K562 (cell line): ENCODE results near the gene NUP205. TPM values are rescaled to one million over a fixed set of nuclear protein-coding genes. Genes with fewer than 3 reads are reported as not detected.

ENCODE experiments used
- ATAC-seq: fragments of 200-7000 bp; cut with Tn5 transposase; 3 replicates; pipeline ENCODE4 v1.9.1; 2020; ENCODE audit warnings: moderate library complexity
- BruUV-seq: library from RNA; stranded (reverse); fragments of 400-500 nt; replicated peaks from 2 replicates; lab custom pipeline; 2021; lab: Mats Ljungman, UMichigan
- CTCF ChIA-PET: fragments of 300-600 bp; formaldehyde crosslinking; extraction: SDS; loops from one replicate; lab custom pipeline; 2021; ENCODE audit warnings: low intra/inter-chr PET ratio; lab: Yijun Ruan, JAX
- POLR2A ChIA-PET: fragments of 300-600, 350-650 bp; sonication (Branson Sonifier 250); formaldehyde crosslinking; extraction: SDS; loops from one replicate; lab custom pipeline; 2021; ENCODE audit warnings: antibody characterized with exemption, inconsistent platforms; lab: Yijun Ruan, JAX
- DNase-seq, 4 experiments: peaks; one replicate each; pipeline versions ENCODE4 v3.0.0 to v3.0.0-alpha.2; 2011 to 2018; ENCODE audit warnings: low spot score in 3 of 4, mixed read lengths in 3 of 4; ENCODE audit errors: extremely low read depth in 1 of 4
- FAIRE-seq: peaks from 2 replicates; lab custom pipeline; 2011; peaks lifted over from hg19 to GRCh38; lab: Jason Lieb, UNC
- H2AFZ ChIP-seq: 2 replicates; pipeline ENCODE4 v1.6.0; 2011; ENCODE audit warnings: low read depth, low read length, control low read depth, inconsistent platforms
- H3K27ac ChIP-seq: fragments of 200-600 bp; 3 replicates; pipeline ENCODE4 v1.8.0; 2011; ENCODE audit warnings: low read depth, mild to moderate bottlenecking, control low read depth, inconsistent platforms, low read length, moderate library complexity, mixed read lengths; ENCODE audit errors: extremely low read depth
- H3K27me3 ChIP-seq, 2 experiments: fragments of 300-600 bp in 1 of 2; 2 replicates in 1 of 2; 3 replicates in 1 of 2; pipeline versions ENCODE4 v1.6.0 to v1.8.0; 2011; ENCODE audit warnings: inconsistent platforms in 2 of 2, low read length in 2 of 2, mild to moderate bottlenecking in 1 of 2, mixed read lengths in 1 of 2, moderate library complexity in 1 of 2; ENCODE audit not compliant: control insufficient read depth in 2 of 2, insufficient read depth in 2 of 2
- H3K36me3 ChIP-seq: fragments of 300-600 bp; 3 replicates; pipeline ENCODE4 v1.8.0; 2011; ENCODE audit warnings: mild to moderate bottlenecking, low read length, inconsistent platforms; ENCODE audit not compliant: control insufficient read depth, insufficient read depth
- H3K4me1 ChIP-seq, 2 experiments: fragments of 200-600 bp in 1 of 2; replicated peaks in 1 of 2; 2 replicates in 1 of 2; 3 replicates in 1 of 2; pipeline versions ENCODE4 v1.5.1 to v1.8.0; 2011; ENCODE audit warnings: inconsistent platforms in 2 of 2, low read length in 2 of 2, mild to moderate bottlenecking in 1 of 2, mixed read lengths in 1 of 2, moderate library complexity in 1 of 2; ENCODE audit not compliant: control insufficient read depth in 2 of 2, insufficient read depth in 2 of 2
- H3K4me2 ChIP-seq: 2 replicates; pipeline ENCODE4 v1.6.1; 2011; ENCODE audit warnings: low read length, control low read depth, inconsistent platforms, mixed read lengths; ENCODE audit not compliant: insufficient read depth
- H3K4me3 ChIP-seq: fragments of 200-600 bp; sonication (generic), shearing (Covaris generic); 2 replicates; pipeline ENCODE4 v1.5.1; 2016; ENCODE audit warnings: control low read depth, inconsistent platforms
- H3K79me2 ChIP-seq: fragments of 200-600 bp; 3 replicates; pipeline ENCODE4 v1.8.0; 2011; ENCODE audit warnings: low read length, inconsistent platforms; ENCODE audit not compliant: control insufficient read depth, insufficient read depth
- H3K9ac ChIP-seq, 2 experiments: 2 replicates each; pipeline versions ENCODE4 v1.6.0 to v1.6.1; 2011; ENCODE audit warnings: low read depth in 2 of 2, low read length in 2 of 2, control low read depth in 1 of 2, inconsistent platforms in 1 of 2, mild to moderate bottlenecking in 1 of 2, mixed read lengths in 1 of 2; ENCODE audit not compliant: insufficient read depth in 1 of 2
- H3K9me1 ChIP-seq: one replicate; pipeline ENCODE4 v1.6.0; 2011; ENCODE audit warnings: inconsistent platforms, mild to moderate bottlenecking, low read length, moderate library complexity; ENCODE audit not compliant: control insufficient read depth, insufficient read depth
- H3K9me3 ChIP-seq: replicated peaks from 2 replicates; pipeline ENCODE4 v1.5.1; 2011; ENCODE audit warnings: low read depth, low read length, inconsistent platforms; ENCODE audit not compliant: control insufficient read depth, insufficient read depth
- H4K20me1 ChIP-seq: replicated peaks from 2 replicates; pipeline ENCODE4 v1.6.1; 2011; ENCODE audit warnings: low read length, inconsistent platforms, mixed read lengths; ENCODE audit not compliant: control insufficient read depth, insufficient read depth
- ARNT ChIP-seq, 2 experiments: fragments of 450-650 bp; IDR thresholded peaks; 2 replicates each; pipeline ENCODE4 v1.6.1; 2016; ENCODE audit warnings: mild to moderate bottlenecking in 1 of 2
- CBFA2T3 ChIP-seq: fragments of 450-650 bp; IDR thresholded peaks from 2 replicates; pipeline ENCODE4 v1.6.1; 2017
- ELF1 ChIP-seq: fragments of 200-800 bp; sonication (Bioruptor generic); IDR thresholded peaks from 2 replicates; pipeline ENCODE4 v1.6.1; 2016; ENCODE audit warnings: missing genetic modification characterization, missing compliant biosample characterization
- ETS2 ChIP-seq: IDR thresholded peaks from 2 replicates; pipeline ENCODE4 v1.6.1; 2016; ENCODE audit warnings: borderline replicate concordance, missing genetic modification characterization, mild to moderate bottlenecking, moderate library complexity, missing compliant biosample characterization; ENCODE audit not compliant: poor library complexity, severe bottlenecking
- HES1 ChIP-seq: fragments of 450-650 bp; IDR thresholded peaks from 2 replicates; pipeline ENCODE4 v1.6.1; 2016; ENCODE audit warnings: low read depth, mild to moderate bottlenecking, moderate library complexity
- MBD2 ChIP-seq: sonication (generic); IDR thresholded peaks from 2 replicates; pipeline ENCODE4 v1.6.1; 2016; ENCODE audit warnings: low read depth, borderline replicate concordance
- PKNOX1 ChIP-seq: fragments of 450-650 bp; IDR thresholded peaks from 2 replicates; pipeline ENCODE4 v1.6.1; 2016
- PRPF4 ChIP-seq: fragments of 200-400 bp; formaldehyde crosslinking; IDR thresholded peaks from one replicate; pipeline ENCODE4 v1.6.1; 2017; ENCODE audit warnings: low read length, low read depth, mild to moderate bottlenecking; ENCODE audit not compliant: insufficient read depth, poor library complexity, severe bottlenecking
- SMARCA4 ChIP-seq: fragments of 450-650 bp; IDR thresholded peaks from 2 replicates; pipeline ENCODE4 v1.6.1; 2016
- SMARCA5 ChIP-seq: fragments of 450-650 bp; IDR thresholded peaks from 2 replicates; pipeline ENCODE4 v1.6.1; 2016
- TBP ChIP-seq: optimal IDR thresholded peaks from 2 replicates; pipeline ENCODE3; 2011; ENCODE audit warnings: low read depth, low read length, improper control_type of control experiment
- ZBTB1 ChIP-seq: sonication (generic); formaldehyde crosslinking; IDR thresholded peaks from 2 replicates; pipeline ENCODE4 v1.8.1; 2023; ENCODE audit warnings: missing genetic modification reagents, low read depth, mild to moderate bottlenecking, borderline replicate concordance
- ZBTB26 ChIP-seq: fragments of 450-650 bp; formaldehyde crosslinking; IDR thresholded peaks from 2 replicates; pipeline ENCODE4 v1.4.0; 2022; ENCODE audit warnings: missing genetic modification characterization
- ZFP1 ChIP-seq: fragments of 450-650 bp; formaldehyde crosslinking; IDR thresholded peaks from 2 replicates; pipeline ENCODE4 v1.4.0; 2020; ENCODE audit warnings: mild to moderate bottlenecking, mixed read lengths
- ZFX ChIP-seq: sonication (generic); formaldehyde crosslinking; IDR thresholded peaks from 2 replicates; pipeline ENCODE4 v1.8.0; 2022; ENCODE audit warnings: mild to moderate bottlenecking, missing genetic modification reagents, moderate library complexity
- ZNF23 ChIP-seq: fragments of 250-450 bp; sonication (Bioruptor Pico); IDR thresholded peaks from 2 replicates; pipeline ENCODE4 v1.4.0; 2020; ENCODE audit warnings: mild to moderate bottlenecking
- ZNF830 ChIP-seq: fragments of 250-450 bp; sonication (Bioruptor Pico); IDR thresholded peaks from 2 replicates; pipeline ENCODE4 v1.5.0; 2021; ENCODE audit warnings: mild to moderate bottlenecking
- WGBS: fragments of 100-300 bp; shearing (Covaris generic); methylation state at CpG from one replicate; pipeline ENCODE4 v1.1.6; 2016; ENCODE audit warnings: low coverage, mixed read lengths; ENCODE audit not compliant: insufficient coverage; ENCODE audit errors: missing lambda C conversion rate; 5-methylcytosine and 5-hydroxymethylcytosine counted together
- in situ Hi-C: fragments of 300-500 bp; cut with MboI; formaldehyde crosslinking; loops from 4 replicates; pipeline ENCODE4 v1.15.0; 2018; ENCODE audit warnings: inconsistent platforms, mixed read lengths
- intact Hi-C: fragments of 100-400 bp; cut with micrococcal nuclease; formaldehyde crosslinking; loops from 2 replicates; pipeline ENCODE4 v1.14.2; 2022
- polyA plus RNA-seq, 8 experiments: library from polyadenylated mRNA; depleted of rRNA in 4 of 8; stranded (reverse) in 5 of 8; unstranded in 3 of 8; fragments of >200 nt; fragmentation: Nextera tagmentation in 2 of 8; fragmentation: Illumina TruSeq in 1 of 8; extraction: Ambion mirVana in 2 of 8; extraction: Trizol in 1 of 8; gene quantifications; 2 replicates each; pipeline versions ENCODE4 v1.2.1 to v1.2.3, GENCODE V29; 2011 to 2014; ENCODE audit warnings: inconsistent platforms in 1 of 8, missing spikeins in 1 of 8
- total RNA-seq, 7 experiments: library from RNA; depleted of rRNA in 6 of 7; stranded (reverse); fragments of >200 nt in 6 of 7; fragmentation: Illumina TruSeq in 2 of 7; extraction: Trizol in 2 of 7; gene quantifications; 2 replicates each; pipeline versions ENCODE4 v1.2.1 to v1.2.3, GENCODE V29; 2011 to 2021; ENCODE audit warnings: low replicate concordance in 1 of 7

NUP205 gene
- total and polyA plus RNA-seq, 9 of the 15 experiments (the other 6 are each of a cell fraction or from before 2014, with no cell fraction given) = 101 to 282 (median 193) TPM

- H3K27ac ChIP-seq = peak overlapping the region; percentile 94
- no peaks in the 10 kb centered on the region; a peak in 1 of 5 replicates for H3K27me3 ChIP-seq
- peaks cover 8% of the 10 kb centered on the region for H4K20me1 ChIP-seq
- DNase-seq (peak; percentile 80 to 94 (median 86)), ATAC-seq (peak; percentile 90), FAIRE-seq (peak; percentile 83)
- H3K9ac ChIP-seq = peak overlapping the region; percentile 96 to 99
- intact Hi-C loops = loop anchor here (1.0 kb wide), 3 partner anchors 46 to 277 kb away; no protein-coding TSS in a partner anchor
- POLR2A ChIA-PET = interaction anchor here (0.5 to 1.4 kb wide), 6 partner anchors 11 to 401 kb away, joined by 3 to 6 read pairs (median 3); partner anchors contain the start of gene CNOT4
- no TSS peak for BruUV-seq
- CTCF ChIA-PET = interaction anchor here (1.5 to 3.6 kb wide), 5 partner anchors 46 to 284 kb away, joined by 7 to 37 read pairs (median 23); partner anchors contain the start of gene CNOT4
- peak overlapping the region; percentile 63 for H3K4me3 ChIP-seq
- WGBS = 1% methylated on average over 16 of the region's 16 CpGs
- peak overlapping the region; percentile 93 for H3K4me2 ChIP-seq
- H3K9me1 ChIP-seq = no peaks in the 10 kb centered on the region
- peaks cover 4 to 8% of the 10 kb centered on the region in 2 experiments for H3K4me1 ChIP-seq
- H3K36me3 ChIP-seq = peaks cover 29% of the 10 kb centered on the region
- peaks cover 55% of the 10 kb centered on the region for H3K79me2 ChIP-seq
- in situ Hi-C loops = loop anchor here (5.0 kb wide), 1 partner anchor 41 kb away; no protein-coding TSS in a partner anchor
- H2AFZ ChIP-seq = peak overlapping the region; percentile 100
- H3K9me3 ChIP-seq = no peaks in the 10 kb centered on the region
- TF ChIP-seq ETS2 (tag) (no peak), TBP (peak; percentile 83), PKNOX1 (peak; percentile 64), PRPF4 (no peak), MBD2 (no peak), ZBTB1 (CRISPR knock-in tag) (no peak), SMARCA5 (0 out of 2 replicates have a peak, but pooled peaks have one; percentile 66), ZBTB26 (CRISPR knock-in tag) (no peak), ZNF23 (no peak), SMARCA4 (peak; percentile 19; the same call in 1 of the 2 replicates), HES1 (no peak), ZFP1 (CRISPR knock-in tag) (no peak), CBFA2T3 (no peak), ELF1 (tag) (no peak), ARNT (IDR thresholded peaks at IDR 0.05) (peak; percentile 11 to 38; a peak in 1 of 4 replicates), ZNF830 (no peak), ZFX (no peak; the same call in 1 of the 2 replicates)
These were observed 635 bp downstream of the NUP205 start for GRCh38 chr7:135558337-135558767.
